SJSA1 (cell line): Measurements from ENCODE around the gene LRRC41. TPM values are rescaled to one million over a fixed set of nuclear protein-coding genes. Genes with fewer than 3 reads are reported as not detected.

Experiments
- DNase-seq, 2 experiments: peaks; one replicate each; pipeline ENCODE4 v3.0.0-alpha.2; 2015 to 2020; ENCODE audit warnings: low spot score in 2 of 2, low read depth in 1 of 2
- H3K27ac ChIP-seq: fragments of 250-450 bp; sonication (Bioruptor Pico); 2 replicates; pipeline ENCODE4 v1.5.1; 2020; ENCODE audit warnings: mild to moderate bottlenecking, moderate library complexity
- H3K27me3 ChIP-seq: fragments of 250-450 bp; sonication (Bioruptor Pico); replicated peaks from 2 replicates; pipeline ENCODE4 v1.5.1; 2020; ENCODE audit warnings: mild to moderate bottlenecking, moderate library complexity
- H3K36me3 ChIP-seq: fragments of 250-450 bp; sonication (Bioruptor Pico); 2 replicates; pipeline ENCODE4 v1.5.1; 2020; ENCODE audit warnings: mild to moderate bottlenecking
- H3K4me1 ChIP-seq: fragments of 250-450 bp; sonication (Bioruptor Pico); replicated peaks from 2 replicates; pipeline ENCODE4 v1.6.1; 2021; ENCODE audit warnings: mild to moderate bottlenecking
- H3K4me3 ChIP-seq: fragments of 250-450 bp; sonication (Bioruptor Pico); 2 replicates; pipeline ENCODE4 v1.5.1; 2020; ENCODE audit warnings: mild to moderate bottlenecking
- H3K9me3 ChIP-seq: fragments of 250-450 bp; sonication (Bioruptor Pico); replicated peaks from 2 replicates; pipeline ENCODE4 v1.5.1; 2020; ENCODE audit warnings: mild to moderate bottlenecking
- total RNA-seq: library from RNA; depleted of rRNA; stranded (reverse); fragments of >200 nt; shearing (Covaris generic); gene quantifications from 2 replicates; pipeline ENCODE4 v1.2.3, GENCODE V29; 2014

LRRC41 gene
- total RNA-seq, 1 experiment from 2014 or later: 94.1 TPM

GRCh38 chr1:46309401-46310159 is 6.2 kb upstream of the LRRC41 start:
- H3K4me1 ChIP-seq: peaks cover 3% of the 10 kb centered on the region; the same call in 1 of the 2 replicates
- H3K9me3 ChIP-seq: no peaks in the 10 kb centered on the region
- H3K36me3 ChIP-seq: peaks cover 67% of the 10 kb centered on the region
- H3K27ac ChIP-seq: no peak overlapping the region
- no peak for DNase-seq
- H3K27me3 ChIP-seq: no peaks in the 10 kb centered on the region
- H3K4me3 ChIP-seq: no peak overlapping the region

- Histone ChIP-seq H3K9me3 (no peaks in the 10 kb centered on the region), H3K27ac (no peak overlapping the region), H3K36me3 (peaks cover 50% of the 10 kb centered on the region), H3K4me3 (no peak overlapping the region), H3K27me3 (no peaks in the 10 kb centered on the region), H3K4me1 (peaks cover 8% of the 10 kb centered on the region)
- no peak for DNase-seq
These were observed 2.7 kb upstream of the LRRC41 start for GRCh38 chr1:46306159-46306530.

DNA sequence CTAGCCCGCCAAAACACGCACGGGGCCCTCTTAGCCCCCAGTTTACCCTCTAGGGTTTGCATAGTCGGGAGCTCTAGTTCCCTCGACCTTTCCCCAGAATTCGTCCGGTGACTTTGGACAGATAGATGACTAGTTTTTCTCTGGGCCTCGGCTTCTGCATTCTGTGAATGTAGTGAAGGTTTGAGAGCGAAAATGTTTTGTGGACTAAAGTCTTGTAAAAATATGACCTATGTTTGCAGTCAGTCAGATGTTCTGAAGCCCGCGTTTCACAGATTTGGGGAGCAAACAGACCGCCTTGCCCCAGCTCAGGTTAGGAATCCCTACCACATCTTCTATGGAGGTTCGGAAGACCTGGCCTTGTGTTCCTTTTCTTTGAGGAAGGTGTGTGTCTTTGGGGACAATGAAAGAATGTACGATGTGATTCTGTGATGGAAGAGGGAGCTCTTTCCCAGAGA is 483 bp upstream of the LRRC41 start:
- no peak for DNase-seq
- peak overlapping the region; percentile 98 for H3K27ac ChIP-seq
- H3K4me1 ChIP-seq: peaks cover 18% of the 10 kb centered on the region
- H3K27me3 ChIP-seq: no peaks in the 10 kb centered on the region
- peaks cover 43% of the 10 kb centered on the region for H3K36me3 ChIP-seq
- no peaks in the 10 kb centered on the region for H3K9me3 ChIP-seq
- peak overlapping the region; percentile 92 for H3K4me3 ChIP-seq

DNA sequence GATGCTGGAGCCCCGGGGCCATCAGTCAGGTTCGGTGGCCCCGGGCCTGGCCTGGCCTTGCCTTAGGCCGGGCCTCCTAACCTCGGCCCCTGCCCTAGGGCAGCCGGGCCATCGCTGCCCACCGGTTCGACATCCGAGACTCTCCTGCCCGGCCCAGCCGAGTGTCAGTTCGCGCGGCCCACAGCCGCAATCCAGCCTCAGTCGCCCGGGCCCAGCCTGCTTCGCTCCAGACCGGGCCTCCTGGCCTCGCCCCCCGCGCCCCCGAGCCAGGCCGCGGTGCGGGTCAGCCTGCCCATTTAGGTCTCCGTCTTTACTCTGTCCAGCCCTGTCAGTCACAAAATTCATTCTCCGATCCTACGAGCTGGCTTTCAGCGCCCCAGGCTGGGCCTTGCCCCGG is 777 bp downstream of the LRRC41 start:
- Histone ChIP-seq H3K4me3 (peak overlapping the region; percentile 92), H3K4me1 (peaks cover 18% of the 10 kb centered on the region), H3K27me3 (no peaks in the 10 kb centered on the region), H3K27ac (peak overlapping the region; percentile 98), H3K9me3 (no peaks in the 10 kb centered on the region), H3K36me3 (peaks cover 48% of the 10 kb centered on the region)
- DNase-seq: peak; percentile 46 to 68

- Histone ChIP-seq H3K36me3 (peaks cover 48% of the 10 kb centered on the region), H3K27me3 (no peaks in the 10 kb centered on the region), H3K9me3 (no peaks in the 10 kb centered on the region), H3K4me3 (peak overlapping the region; percentile 92), H3K4me1 (peaks cover 18% of the 10 kb centered on the region), H3K27ac (peak overlapping the region; percentile 98)
- peak; percentile 65 to 73 for DNase-seq
These were observed 1.4 kb downstream of the LRRC41 start for GRCh38 chr1:46301808-46302640.

GRCh38 chr1:46301406-46301807 is 2.0 kb downstream of the LRRC41 start:
- Histone ChIP-seq H3K27ac (peak overlapping the region; percentile 98), H3K4me3 (peak overlapping the region; percentile 92), H3K36me3 (peaks cover 53% of the 10 kb centered on the region), H3K27me3 (no peaks in the 10 kb centered on the region), H3K4me1 (peaks cover 18% of the 10 kb centered on the region), H3K9me3 (no peaks in the 10 kb centered on the region; the same call in 1 of the 2 replicates)
- no peak for DNase-seq

DNA sequence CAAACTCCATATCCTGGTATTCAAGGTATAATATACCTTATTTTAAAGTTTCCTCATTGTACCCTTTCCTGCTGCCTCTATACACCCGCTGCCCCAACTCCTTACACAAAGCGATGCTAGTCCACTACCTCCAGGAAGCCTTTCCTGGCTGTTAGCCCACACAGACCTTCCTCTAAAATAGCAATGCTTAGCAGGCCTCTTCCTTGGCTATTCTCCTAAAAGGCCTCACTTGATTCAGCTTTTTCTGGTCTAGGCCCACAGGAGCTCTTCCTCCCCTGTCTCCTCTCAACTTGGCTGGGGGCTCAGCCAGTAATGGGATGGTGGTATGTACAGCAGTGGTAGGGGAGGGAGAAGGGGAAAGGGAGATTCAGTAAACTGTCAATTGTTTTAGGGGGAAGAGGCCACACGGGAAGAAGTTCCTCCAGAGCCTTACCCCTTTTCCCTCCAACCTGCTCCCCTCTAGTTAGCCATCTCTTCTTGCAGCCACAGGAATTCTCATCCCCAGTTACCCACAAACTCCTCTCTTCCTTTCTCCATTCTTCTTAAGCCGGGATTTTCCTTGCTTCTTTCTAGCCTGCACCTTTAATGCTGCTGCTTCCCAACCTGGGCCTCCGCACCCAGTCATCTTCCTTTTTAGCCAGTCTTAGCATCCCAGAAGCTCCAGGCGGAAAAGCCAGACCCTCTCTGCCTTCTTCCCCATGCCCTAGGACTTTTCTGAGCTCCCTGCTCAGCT is 2.6 kb downstream of the LRRC41 start:
- peak overlapping the region; percentile 92 for H3K4me3 ChIP-seq
- H3K4me1 ChIP-seq: peaks cover 18% of the 10 kb centered on the region
- H3K9me3 ChIP-seq: no peaks in the 10 kb centered on the region; the same call in 1 of the 2 replicates
- no peaks in the 10 kb centered on the region for H3K27me3 ChIP-seq
- peak overlapping the region; percentile 98; the same call in 1 of the 2 replicates for H3K27ac ChIP-seq
- peak in 1 of 2 experiments; percentile 36 for DNase-seq
- H3K36me3 ChIP-seq: peaks cover 58% of the 10 kb centered on the region

DNA sequence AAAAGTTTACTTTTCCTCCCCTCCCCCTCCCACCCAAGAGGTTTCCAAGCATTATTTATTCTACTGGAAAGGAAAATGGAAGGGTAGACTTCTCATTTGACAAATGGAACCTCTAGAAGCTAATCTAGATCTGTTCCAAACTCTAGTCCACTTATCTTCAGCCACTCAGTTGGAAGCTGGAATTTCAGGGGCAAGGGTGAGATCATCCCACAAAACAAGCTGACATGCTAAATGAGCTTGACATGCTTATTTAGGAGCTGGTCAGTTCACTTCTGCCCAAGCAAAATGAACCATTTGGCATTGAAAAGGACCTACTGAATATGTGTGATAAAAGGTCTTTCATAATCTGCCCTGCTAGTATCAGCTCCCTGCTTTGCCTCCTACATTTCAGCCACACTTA is 5.0 kb downstream of the LRRC41 start:
- Histone ChIP-seq H3K4me3 (no peak overlapping the region), H3K9me3 (peaks cover 3% of the 10 kb centered on the region; the same call in 1 of the 2 replicates), H3K27ac (no peak overlapping the region), H3K27me3 (no peaks in the 10 kb centered on the region), H3K36me3 (peaks cover 83% of the 10 kb centered on the region), H3K4me1 (peaks cover 13% of the 10 kb centered on the region)
- no peak for DNase-seq

DNA sequence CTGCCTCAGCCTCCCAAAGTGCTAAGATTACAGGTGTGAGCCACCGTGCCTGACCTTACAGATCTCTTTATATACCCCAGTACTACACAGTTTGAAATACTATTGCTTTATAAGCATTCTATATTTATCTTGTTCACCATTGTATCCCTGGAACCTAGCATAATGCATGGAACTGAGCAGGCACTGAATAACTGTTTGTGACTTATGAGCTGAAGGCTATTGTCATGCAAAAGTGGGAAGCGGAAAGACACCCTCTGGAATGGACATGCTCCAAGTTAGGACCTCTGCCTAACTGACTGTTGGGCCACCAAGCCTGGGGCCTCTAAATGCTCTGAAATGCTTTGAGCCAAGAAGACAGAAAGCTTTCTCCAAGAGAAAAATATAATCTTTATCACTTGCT is 8.1 kb downstream of the LRRC41 start:
- Histone ChIP-seq H3K27ac (no peak overlapping the region), H3K4me3 (no peak overlapping the region), H3K9me3 (peaks cover 3% of the 10 kb centered on the region; the same call in 1 of the 2 replicates), H3K4me1 (peaks cover 1% of the 10 kb centered on the region), H3K27me3 (no peaks in the 10 kb centered on the region), H3K36me3 (peaks cover 87% of the 10 kb centered on the region)
- DNase-seq: no peak

- Histone ChIP-seq H3K27me3 (no peaks in the 10 kb centered on the region), H3K27ac (no peak overlapping the region), H3K4me3 (no peak overlapping the region), H3K4me1 (0 out of 2 replicates have a peak, but pooled peaks cover 4% of the 10 kb centered on the region), H3K36me3 (peaks cover 90% of the 10 kb centered on the region), H3K9me3 (no peaks in the 10 kb centered on the region)
- DNase-seq: no peak
These were observed 13.4 kb downstream of the LRRC41 start for GRCh38 chr1:46289976-46290375.

- no peaks in the 10 kb centered on the region for H3K27me3 ChIP-seq
- no peaks in the 10 kb centered on the region for H3K9me3 ChIP-seq
- peaks cover 90% of the 10 kb centered on the region for H3K36me3 ChIP-seq
- DNase-seq: no peak
- H3K4me3 ChIP-seq: no peak overlapping the region
- 0 out of 2 replicates have a peak, but pooled peaks cover 4% of the 10 kb centered on the region for H3K4me1 ChIP-seq
- H3K27ac ChIP-seq: peak overlapping the region; percentile 8; the same call in 1 of the 2 replicates
These were observed 14.3 kb downstream of the LRRC41 start for GRCh38 chr1:46289134-46289494.

GRCh38 chr1:46288485-46289133 is 14.8 kb downstream of the LRRC41 start:
- no peaks in the 10 kb centered on the region for H3K27me3 ChIP-seq
- peaks cover 88% of the 10 kb centered on the region for H3K36me3 ChIP-seq
- H3K4me3 ChIP-seq: no peak overlapping the region
- no peak for DNase-seq
- H3K4me1 ChIP-seq: 0 out of 2 replicates have a peak, but pooled peaks cover 4% of the 10 kb centered on the region
- no peaks in the 10 kb centered on the region for H3K9me3 ChIP-seq
- peak overlapping the region; percentile 8; the same call in 1 of the 2 replicates for H3K27ac ChIP-seq
